Measurements from ENCODE around the gene RAB31.

DNA sequence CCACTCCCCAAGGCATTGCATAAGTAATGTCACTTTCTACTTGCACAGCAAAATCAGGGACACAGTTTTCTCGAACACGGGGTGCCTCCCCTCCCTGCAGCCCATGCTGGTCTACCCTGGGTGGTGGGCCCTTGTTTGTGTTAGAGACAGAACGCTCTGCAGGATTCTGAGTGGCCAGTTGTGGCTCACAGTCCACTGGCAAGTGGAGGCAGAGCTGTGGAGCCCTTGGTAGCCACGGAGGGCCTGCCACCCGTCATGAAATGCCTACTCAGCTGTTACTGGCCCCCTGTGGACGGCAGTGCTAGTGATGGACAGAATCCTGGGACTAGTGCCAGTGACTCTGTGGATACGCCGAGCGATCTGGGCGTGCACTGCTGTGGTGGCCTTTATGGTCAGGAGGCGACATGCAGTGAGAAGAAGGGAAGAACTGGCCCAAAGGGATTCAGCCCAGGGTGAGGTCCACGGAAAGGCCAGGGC lies 123.7 kb downstream of the RAB31 start:
- TF ChIP-seq, protein P1, sequence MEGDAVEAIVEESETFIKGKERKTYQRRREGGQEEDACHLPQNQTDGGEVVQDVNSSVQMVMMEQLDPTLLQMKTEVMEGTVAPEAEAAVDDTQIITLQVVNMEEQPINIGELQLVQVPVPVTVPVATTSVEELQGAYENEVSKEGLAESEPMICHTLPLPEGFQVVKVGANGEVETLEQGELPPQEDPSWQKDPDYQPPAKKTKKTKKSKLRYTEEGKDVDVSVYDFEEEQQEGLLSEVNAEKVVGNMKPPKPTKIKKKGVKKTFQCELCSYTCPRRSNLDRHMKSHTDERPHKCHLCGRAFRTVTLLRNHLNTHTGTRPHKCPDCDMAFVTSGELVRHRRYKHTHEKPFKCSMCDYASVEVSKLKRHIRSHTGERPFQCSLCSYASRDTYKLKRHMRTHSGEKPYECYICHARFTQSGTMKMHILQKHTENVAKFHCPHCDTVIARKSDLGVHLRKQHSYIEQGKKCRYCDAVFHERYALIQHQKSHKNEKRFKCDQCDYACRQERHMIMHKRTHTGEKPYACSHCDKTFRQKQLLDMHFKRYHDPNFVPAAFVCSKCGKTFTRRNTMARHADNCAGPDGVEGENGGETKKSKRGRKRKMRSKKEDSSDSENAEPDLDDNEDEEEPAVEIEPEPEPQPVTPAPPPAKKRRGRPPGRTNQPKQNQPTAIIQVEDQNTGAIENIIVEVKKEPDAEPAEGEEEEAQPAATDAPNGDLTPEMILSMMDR (conservative IDR thresholded peaks at IDR 0.05; ENCODE audit: low read depth, low read length) = no peak
- no peak for TF ChIP-seq EZH2 (IDR thresholded peaks at IDR 0.05; ENCODE audit: borderline replicate concordance, low read depth, low read length, poor library complexity, severe bottlenecking)
